Measurements from ENCODE around the gene CCDC82. TPM values are rescaled to one million over a fixed set of nuclear protein-coding genes. Genes with fewer than 3 reads are reported as not detected.
A peak's percentile ranks its signal among the peaks of the same experiment; 100 is the strongest.

CCDC82 gene
- total RNA-seq, 2 donors from 2014 or later, result 18.9 to 44.8 TPM

- no peak for TF ChIP-seq CTCF (IDR thresholded peaks at IDR 0.05)
- no peak for TF ChIP-seq POLR2A (IDR thresholded peaks at IDR 0.05)
- H3K36me3 ChIP-seq (replicated peaks in 1 of 2; ENCODE audit: insufficient read depth in 1 of 2, low read depth in 2 of 2), result no peaks in the 10 kb centered on the region
- intact Hi-C loops (cut with DNase I), result no loop called here
- no peaks in the 10 kb centered on the region for H3K27me3 ChIP-seq
- no peaks in the 10 kb centered on the region for H3K4me1 ChIP-seq
- ATAC-seq (no peak), DNase-seq (no peak)
- no peaks in the 10 kb centered on the region for H3K9me3 ChIP-seq
- H3K27ac ChIP-seq, result no peak overlapping the region
- no peak overlapping the region for H3K4me3 ChIP-seq
Measured at GRCh38 chr11:96394773-96395172, 5.1 kb upstream of the CCDC82 start.

DNA sequence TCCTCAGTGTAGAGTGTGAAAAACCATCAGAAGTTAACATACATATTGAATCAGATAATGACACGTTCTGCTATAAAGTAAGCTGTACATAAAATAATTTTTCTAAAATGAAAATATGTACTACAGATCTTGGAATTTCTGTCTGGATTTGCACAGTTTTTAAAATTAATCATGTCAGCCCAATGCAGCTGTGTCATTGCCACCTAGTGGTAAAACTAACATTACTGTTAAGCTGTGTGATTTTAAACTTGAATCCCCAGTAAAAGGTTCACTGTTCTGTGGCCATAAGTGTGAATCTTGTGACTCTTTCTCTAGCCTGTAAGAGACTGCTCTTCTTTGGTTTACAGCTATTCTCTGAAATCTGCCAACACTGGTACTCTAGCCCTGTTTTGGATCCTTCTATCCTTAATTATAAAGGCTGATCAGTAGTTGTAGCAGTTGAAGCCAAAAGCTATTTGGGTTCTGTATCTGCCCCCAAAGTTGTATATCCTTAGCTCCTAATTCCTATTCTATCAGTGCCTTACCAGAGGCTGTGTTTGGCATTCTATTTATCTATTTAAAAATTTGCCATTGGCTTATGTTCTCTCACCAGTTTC, 4.1 kb upstream of the CCDC82 start:
- H3K27me3 ChIP-seq, result no peaks in the 10 kb centered on the region
- H3K9me3 ChIP-seq, result no peaks in the 10 kb centered on the region
- TF ChIP-seq POLR2A (IDR thresholded peaks at IDR 0.05) (no peak), CTCF (IDR thresholded peaks at IDR 0.05) (peak in 6 of 7 experiments; percentile 50 to 68 (median 62))
- 6 to 13% methylated on average over 1 of the region's 1 CpG for WGBS, 2 donors
- no peak overlapping the region for H3K4me3 ChIP-seq
- ATAC-seq (no peak), DNase-seq (no peak)
- H3K4me1 ChIP-seq, result peaks cover 3% of the 10 kb centered on the region
- H3K27ac ChIP-seq, result no peak overlapping the region
- no peaks in the 10 kb centered on the region for H3K36me3 ChIP-seq (replicated peaks in 1 of 2; ENCODE audit: insufficient read depth in 1 of 2, low read depth in 2 of 2)
- intact Hi-C loops (cut with DNase I), result no loop called here

- H3K4me3 ChIP-seq, result no peak overlapping the region
- peaks cover 24% of the 10 kb centered on the region for H3K4me1 ChIP-seq
- H3K36me3 ChIP-seq (replicated peaks in 1 of 2; ENCODE audit: insufficient read depth in 1 of 2, low read depth in 2 of 2), result no peaks in the 10 kb centered on the region
- H3K9me3 ChIP-seq, result no peaks in the 10 kb centered on the region
- intact Hi-C loops (cut with DNase I), result no loop called here
- DNase-seq, result no peak
- WGBS, 2 donors, result 52 to 53% methylated on average over 3 of the region's 3 CpGs
- no peak for ATAC-seq
- TF ChIP-seq POLR2A (IDR thresholded peaks at IDR 0.05) (no peak), CTCF (IDR thresholded peaks at IDR 0.05) (no peak)
- H3K27ac ChIP-seq, result no peak overlapping the region
- H3K27me3 ChIP-seq, result no peaks in the 10 kb centered on the region
Measured at GRCh38 chr11:96391698-96392307, 2.1 kb upstream of the CCDC82 start.

GRCh38 chr11:96390488-96390792, 728 bp upstream of the CCDC82 start:
- Histone ChIP-seq H3K4me1 (peaks cover 24% of the 10 kb centered on the region), H3K4me3 (peak overlapping the region; percentile 72 to 86), H3K9me3 (no peaks in the 10 kb centered on the region), H3K27me3 (no peaks in the 10 kb centered on the region), H3K36me3 (replicated peaks in 1 of 2; ENCODE audit: insufficient read depth in 1 of 2, low read depth in 2 of 2) (no peaks in the 10 kb centered on the region), H3K27ac (peak overlapping the region; percentile 78 to 93 (median 86))
- 6 to 10% methylated on average over 6 of the region's 6 CpGs for WGBS, 2 donors
- DNase-seq, result peak in 1 of 4 donors; percentile 6
- no peak for TF ChIP-seq POLR2A (IDR thresholded peaks at IDR 0.05)
- TF ChIP-seq CTCF (IDR thresholded peaks at IDR 0.05), result no peak
- intact Hi-C loops (cut with DNase I), result no loop called here
- no peak for ATAC-seq

Measured in body of pancreas (tissue), 4 donors.